HCT116 (cell line): ENCODE data around the gene ELAVL3.
A peak's percentile ranks its signal among the peaks of the same experiment; 100 is the strongest.

ENCODE experiments used
- ATF3 ChIP-seq: IDR thresholded peaks from 2 replicates; pipeline ENCODE4 v1.6.1; 2012
- CTCF ChIP-seq, 3 experiments: fragments of 200-600 bp in 1 of 3; sonication (generic) in 1 of 3; IDR thresholded peaks in 2 of 3; conservative IDR thresholded peaks in 1 of 3; 2 replicates each; pipeline ENCODE4 v1.5.1; 2012 to 2017; ENCODE audit warnings: low read depth in 2 of 3, low read length in 2 of 3, antibody characterized with exemption in 1 of 3, borderline replicate concordance in 1 of 3, control low read depth in 1 of 3, mild to moderate bottlenecking in 1 of 3, mixed read lengths in 1 of 3, mixed run types in 1 of 3, moderate library complexity in 1 of 3; ENCODE audit not compliant: insufficient read depth in 1 of 3
- EZH2 ChIP-seq: fragments of 200-600 bp; sonication (generic); IDR thresholded peaks from 2 replicates; pipeline ENCODE4 v1.6.1; 2017; ENCODE audit warnings: antibody characterized with exemption, mixed run types
- POLR2A ChIP-seq: IDR thresholded peaks from 2 replicates; pipeline ENCODE4 v1.7.0; 2011; ENCODE audit warnings: borderline replicate concordance; ENCODE audit not compliant: insufficient read depth, insufficient read length; ENCODE audit errors: extremely low read depth
- SIN3A ChIP-seq: IDR thresholded peaks from 2 replicates; pipeline ENCODE4 v1.6.1; 2012; ENCODE audit warnings: low read depth
- TCF7L2 ChIP-seq: IDR thresholded peaks from 2 replicates; pipeline ENCODE4 v1.7.0; 2011; ENCODE audit warnings: borderline replicate concordance, inconsistent platforms; ENCODE audit not compliant: insufficient read depth, insufficient read length; ENCODE audit errors: extremely low read depth
- TF ChIP-seq, protein P1 (sequence below): IDR thresholded peaks from 2 replicates; pipeline ENCODE4 v1.6.1; 2012
- TF ChIP-seq, protein P2 (sequence below): IDR thresholded peaks from 2 replicates; pipeline ENCODE4 v1.6.1; 2012; ENCODE audit warnings: low read depth
- TF ChIP-seq, protein P3 (sequence below): IDR thresholded peaks from 2 replicates; pipeline ENCODE4 v1.6.1; 2011; ENCODE audit warnings: mild to moderate bottlenecking, low read length, moderate library complexity; ENCODE audit not compliant: insufficient replicate concordance; ENCODE audit errors: extremely low read depth

- TF ChIP-seq CTCF (IDR thresholded peaks at IDR 0.05 in 2 of 3, conservative IDR thresholded peaks at IDR 0.05 in 1 of 3; ENCODE audit: borderline replicate concordance in 1 of 3, insufficient read depth in 1 of 3, low read depth in 2 of 3, low read length in 2 of 3) (peak in 2 of 3 experiments; percentile 15 to 17; a peak in 2 of 6 replicates), SIN3A (no peak), EZH2 (no peak), POLR2A (no peak), TCF7L2 (no peak), ATF3 (no peak)
- TF ChIP-seq, protein P1, sequence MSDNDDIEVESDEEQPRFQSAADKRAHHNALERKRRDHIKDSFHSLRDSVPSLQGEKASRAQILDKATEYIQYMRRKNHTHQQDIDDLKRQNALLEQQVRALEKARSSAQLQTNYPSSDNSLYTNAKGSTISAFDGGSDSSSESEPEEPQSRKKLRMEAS = no peak
- TF ChIP-seq, protein P2, sequence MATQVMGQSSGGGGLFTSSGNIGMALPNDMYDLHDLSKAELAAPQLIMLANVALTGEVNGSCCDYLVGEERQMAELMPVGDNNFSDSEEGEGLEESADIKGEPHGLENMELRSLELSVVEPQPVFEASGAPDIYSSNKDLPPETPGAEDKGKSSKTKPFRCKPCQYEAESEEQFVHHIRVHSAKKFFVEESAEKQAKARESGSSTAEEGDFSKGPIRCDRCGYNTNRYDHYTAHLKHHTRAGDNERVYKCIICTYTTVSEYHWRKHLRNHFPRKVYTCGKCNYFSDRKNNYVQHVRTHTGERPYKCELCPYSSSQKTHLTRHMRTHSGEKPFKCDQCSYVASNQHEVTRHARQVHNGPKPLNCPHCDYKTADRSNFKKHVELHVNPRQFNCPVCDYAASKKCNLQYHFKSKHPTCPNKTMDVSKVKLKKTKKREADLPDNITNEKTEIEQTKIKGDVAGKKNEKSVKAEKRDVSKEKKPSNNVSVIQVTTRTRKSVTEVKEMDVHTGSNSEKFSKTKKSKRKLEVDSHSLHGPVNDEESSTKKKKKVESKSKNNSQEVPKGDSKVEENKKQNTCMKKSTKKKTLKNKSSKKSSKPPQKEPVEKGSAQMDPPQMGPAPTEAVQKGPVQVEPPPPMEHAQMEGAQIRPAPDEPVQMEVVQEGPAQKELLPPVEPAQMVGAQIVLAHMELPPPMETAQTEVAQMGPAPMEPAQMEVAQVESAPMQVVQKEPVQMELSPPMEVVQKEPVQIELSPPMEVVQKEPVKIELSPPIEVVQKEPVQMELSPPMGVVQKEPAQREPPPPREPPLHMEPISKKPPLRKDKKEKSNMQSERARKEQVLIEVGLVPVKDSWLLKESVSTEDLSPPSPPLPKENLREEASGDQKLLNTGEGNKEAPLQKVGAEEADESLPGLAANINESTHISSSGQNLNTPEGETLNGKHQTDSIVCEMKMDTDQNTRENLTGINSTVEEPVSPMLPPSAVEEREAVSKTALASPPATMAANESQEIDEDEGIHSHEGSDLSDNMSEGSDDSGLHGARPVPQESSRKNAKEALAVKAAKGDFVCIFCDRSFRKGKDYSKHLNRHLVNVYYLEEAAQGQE = no peak
- TF ChIP-seq, protein P3, sequence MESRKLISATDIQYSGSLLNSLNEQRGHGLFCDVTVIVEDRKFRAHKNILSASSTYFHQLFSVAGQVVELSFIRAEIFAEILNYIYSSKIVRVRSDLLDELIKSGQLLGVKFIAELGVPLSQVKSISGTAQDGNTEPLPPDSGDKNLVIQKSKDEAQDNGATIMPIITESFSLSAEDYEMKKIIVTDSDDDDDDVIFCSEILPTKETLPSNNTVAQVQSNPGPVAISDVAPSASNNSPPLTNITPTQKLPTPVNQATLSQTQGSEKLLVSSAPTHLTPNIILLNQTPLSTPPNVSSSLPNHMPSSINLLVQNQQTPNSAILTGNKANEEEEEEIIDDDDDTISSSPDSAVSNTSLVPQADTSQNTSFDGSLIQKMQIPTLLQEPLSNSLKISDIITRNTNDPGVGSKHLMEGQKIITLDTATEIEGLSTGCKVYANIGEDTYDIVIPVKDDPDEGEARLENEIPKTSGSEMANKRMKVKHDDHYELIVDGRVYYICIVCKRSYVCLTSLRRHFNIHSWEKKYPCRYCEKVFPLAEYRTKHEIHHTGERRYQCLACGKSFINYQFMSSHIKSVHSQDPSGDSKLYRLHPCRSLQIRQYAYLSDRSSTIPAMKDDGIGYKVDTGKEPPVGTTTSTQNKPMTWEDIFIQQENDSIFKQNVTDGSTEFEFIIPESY = no peak
Observed at GRCh38 chr19:11452620-11453310, 28.1 kb downstream of the ELAVL3 start.
